WTC11 (cell line): ENCODE results near the gene P2RX3. TPM values are rescaled to one million over a fixed set of nuclear protein-coding genes. Genes with fewer than 3 reads are reported as not detected.

Source experiments
- ATAC-seq: fragments of 200-7000 bp; cut with Tn5 transposase; 2 replicates; pipeline ENCODE4 v1.10.0; 2021; ENCODE audit warnings: mild to moderate bottlenecking, moderate library complexity
- CTCF ChIA-PET: fragments of 300-600 bp; sonication (Branson Sonifier 250); formaldehyde crosslinking; loops from one replicate; lab custom pipeline; 2021; ENCODE audit warnings: antibody characterized with exemption; lab: Charles Lee
- POLR2A ChIA-PET: fragments of 350-600 bp; sonication (Branson Sonifier 250); formaldehyde crosslinking; loops from one replicate; lab custom pipeline; 2021; ENCODE audit warnings: antibody characterized with exemption; lab: Charles Lee
- DNase-seq: peaks from one replicate; pipeline ENCODE4 v3.0.0; 2021; ENCODE audit warnings: low spot score
- H3K27ac Mint-ChIP-seq: 2 replicates; pipeline ENCODE4 v1.8.0; 2021; ENCODE audit warnings: mixed read lengths
- H3K27me3 Mint-ChIP-seq: 2 replicates; pipeline ENCODE4 v1.8.0; 2021; ENCODE audit warnings: low read depth, mild to moderate bottlenecking, moderate library complexity, mixed read lengths
- H3K36me3 Mint-ChIP-seq: 2 replicates; pipeline ENCODE4 v1.8.0; 2021; ENCODE audit warnings: mixed read lengths
- H3K4me1 Mint-ChIP-seq: 2 replicates; pipeline ENCODE4 v1.8.0; 2022; ENCODE audit warnings: mixed read lengths
- H3K4me3 Mint-ChIP-seq: 2 replicates; pipeline ENCODE4 v1.8.0; 2021; ENCODE audit warnings: mild to moderate bottlenecking, moderate library complexity, mixed read lengths
- H3K9me3 Mint-ChIP-seq: 2 replicates; pipeline ENCODE4 v1.8.0; 2021; ENCODE audit warnings: mixed read lengths
- ATF6 ChIP-seq: sonication (generic); formaldehyde crosslinking; IDR thresholded peaks from 2 replicates; pipeline ENCODE4 v1.8.1; 2023; ENCODE audit warnings: mild to moderate bottlenecking, missing genetic modification reagents
- FOXP1 ChIP-seq: sonication (generic); formaldehyde crosslinking; IDR thresholded peaks from 2 replicates; pipeline ENCODE4 v1.8.0; 2022; ENCODE audit warnings: missing genetic modification reagents, mild to moderate bottlenecking, moderate library complexity, borderline replicate concordance
- JUN ChIP-seq: sonication (generic); formaldehyde crosslinking; IDR thresholded peaks from 2 replicates; pipeline ENCODE4 v1.8.0; 2023; ENCODE audit warnings: mild to moderate bottlenecking, missing genetic modification reagents
- NFYB ChIP-seq: sonication (generic); formaldehyde crosslinking; conservative IDR thresholded peaks from 2 replicates; pipeline ENCODE4 v1.8.0; 2022; ENCODE audit warnings: low read depth, missing genetic modification reagents
- PRRX2 ChIP-seq: fragments of 250-450 bp; sonication (Bioruptor Pico); IDR thresholded peaks from 2 replicates; pipeline ENCODE4 v1.8.0; 2021; ENCODE audit warnings: mild to moderate bottlenecking
- RELA ChIP-seq: sonication (generic); formaldehyde crosslinking; IDR thresholded peaks from 2 replicates; pipeline ENCODE4 v1.8.1; 2022; ENCODE audit warnings: missing genetic modification reagents, mild to moderate bottlenecking, borderline replicate concordance
- RORB ChIP-seq: fragments of 250-450 bp; sonication (Bioruptor Pico); IDR thresholded peaks from 2 replicates; pipeline ENCODE4 v1.9.0; 2021; ENCODE audit warnings: mild to moderate bottlenecking
- TEAD4 ChIP-seq: sonication (generic); formaldehyde crosslinking; IDR thresholded peaks from 2 replicates; pipeline ENCODE4 v1.8.0; 2022; ENCODE audit warnings: mild to moderate bottlenecking, missing genetic modification reagents
- ZNF138 ChIP-seq: sonication (generic); formaldehyde crosslinking; conservative IDR thresholded peaks from 2 replicates; pipeline ENCODE4 v1.8.1; 2022; ENCODE audit warnings: mild to moderate bottlenecking, moderate library complexity, missing genetic modification reagents
- total RNA-seq: library from RNA; stranded (reverse); gene quantifications from 3 replicates; pipeline ENCODE4 v1.2.3, GENCODE V29; 2021
- TF ChIP-seq, protein P1 (sequence below): fragments of 250-450 bp; sonication (Bioruptor Pico); IDR thresholded peaks from 2 replicates; pipeline ENCODE4 v1.9.0; 2021; ENCODE audit warnings: mild to moderate bottlenecking, borderline replicate concordance
- TF ChIP-seq, protein P2 (sequence below): sonication (generic); formaldehyde crosslinking; conservative IDR thresholded peaks from 2 replicates; pipeline ENCODE4 v1.8.1; 2023; ENCODE audit warnings: mild to moderate bottlenecking, low read depth, missing genetic modification reagents, moderate library complexity
- TF ChIP-seq, protein P3 (sequence below): sonication (generic); formaldehyde crosslinking; IDR thresholded peaks from 2 replicates; pipeline ENCODE4 v1.8.0; 2022; ENCODE audit warnings: mild to moderate bottlenecking, missing genetic modification reagents

Gene P2RX3
- total RNA-seq, 1 experiment from 2014 or later = 0.26 TPM

DNA sequence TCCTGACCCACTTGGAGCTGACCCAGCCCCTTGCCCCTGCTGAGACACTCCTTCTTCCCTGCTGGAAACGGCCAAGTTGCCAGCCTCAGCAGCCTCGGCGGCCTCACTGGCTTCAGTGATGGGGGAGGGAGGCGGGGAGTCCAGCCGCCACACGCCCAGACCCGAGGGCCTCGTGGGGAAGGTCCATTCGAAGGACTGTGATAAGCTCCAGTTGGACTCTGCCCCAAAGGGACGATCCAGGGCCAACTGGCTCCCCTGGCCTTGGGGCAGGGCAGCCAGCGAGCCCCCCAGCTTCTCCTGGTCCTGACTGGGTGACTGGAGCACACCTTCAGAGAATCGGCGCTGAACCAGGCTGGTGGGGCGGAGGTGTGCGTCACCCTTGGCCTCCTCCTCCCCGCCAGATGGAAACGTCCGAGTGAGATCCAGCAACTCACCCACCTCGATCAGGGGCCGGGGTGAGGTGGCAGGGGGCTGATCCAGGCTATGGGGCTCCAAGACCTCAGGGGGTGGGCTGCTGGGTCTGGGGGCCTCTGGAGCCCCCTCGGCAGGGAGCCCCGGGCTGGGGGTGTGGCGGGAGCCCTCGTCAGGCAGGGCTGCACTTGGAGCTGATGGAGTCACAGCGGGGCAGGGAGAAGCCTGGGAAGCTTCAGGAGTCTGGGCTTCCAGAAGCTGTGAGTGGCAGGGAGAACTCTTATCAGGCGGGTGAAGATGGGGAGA lies 24.9 kb upstream of the P2RX3 start (continued):
- TF ChIP-seq, protein P1, sequence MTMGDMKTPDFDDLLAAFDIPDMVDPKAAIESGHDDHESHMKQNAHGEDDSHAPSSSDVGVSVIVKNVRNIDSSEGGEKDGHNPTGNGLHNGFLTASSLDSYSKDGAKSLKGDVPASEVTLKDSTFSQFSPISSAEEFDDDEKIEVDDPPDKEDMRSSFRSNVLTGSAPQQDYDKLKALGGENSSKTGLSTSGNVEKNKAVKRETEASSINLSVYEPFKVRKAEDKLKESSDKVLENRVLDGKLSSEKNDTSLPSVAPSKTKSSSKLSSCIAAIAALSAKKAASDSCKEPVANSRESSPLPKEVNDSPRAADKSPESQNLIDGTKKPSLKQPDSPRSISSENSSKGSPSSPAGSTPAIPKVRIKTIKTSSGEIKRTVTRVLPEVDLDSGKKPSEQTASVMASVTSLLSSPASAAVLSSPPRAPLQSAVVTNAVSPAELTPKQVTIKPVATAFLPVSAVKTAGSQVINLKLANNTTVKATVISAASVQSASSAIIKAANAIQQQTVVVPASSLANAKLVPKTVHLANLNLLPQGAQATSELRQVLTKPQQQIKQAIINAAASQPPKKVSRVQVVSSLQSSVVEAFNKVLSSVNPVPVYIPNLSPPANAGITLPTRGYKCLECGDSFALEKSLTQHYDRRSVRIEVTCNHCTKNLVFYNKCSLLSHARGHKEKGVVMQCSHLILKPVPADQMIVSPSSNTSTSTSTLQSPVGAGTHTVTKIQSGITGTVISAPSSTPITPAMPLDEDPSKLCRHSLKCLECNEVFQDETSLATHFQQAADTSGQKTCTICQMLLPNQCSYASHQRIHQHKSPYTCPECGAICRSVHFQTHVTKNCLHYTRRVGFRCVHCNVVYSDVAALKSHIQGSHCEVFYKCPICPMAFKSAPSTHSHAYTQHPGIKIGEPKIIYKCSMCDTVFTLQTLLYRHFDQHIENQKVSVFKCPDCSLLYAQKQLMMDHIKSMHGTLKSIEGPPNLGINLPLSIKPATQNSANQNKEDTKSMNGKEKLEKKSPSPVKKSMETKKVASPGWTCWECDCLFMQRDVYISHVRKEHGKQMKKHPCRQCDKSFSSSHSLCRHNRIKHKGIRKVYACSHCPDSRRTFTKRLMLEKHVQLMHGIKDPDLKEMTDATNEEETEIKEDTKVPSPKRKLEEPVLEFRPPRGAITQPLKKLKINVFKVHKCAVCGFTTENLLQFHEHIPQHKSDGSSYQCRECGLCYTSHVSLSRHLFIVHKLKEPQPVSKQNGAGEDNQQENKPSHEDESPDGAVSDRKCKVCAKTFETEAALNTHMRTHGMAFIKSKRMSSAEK = no peak
- TF ChIP-seq, protein P2, sequence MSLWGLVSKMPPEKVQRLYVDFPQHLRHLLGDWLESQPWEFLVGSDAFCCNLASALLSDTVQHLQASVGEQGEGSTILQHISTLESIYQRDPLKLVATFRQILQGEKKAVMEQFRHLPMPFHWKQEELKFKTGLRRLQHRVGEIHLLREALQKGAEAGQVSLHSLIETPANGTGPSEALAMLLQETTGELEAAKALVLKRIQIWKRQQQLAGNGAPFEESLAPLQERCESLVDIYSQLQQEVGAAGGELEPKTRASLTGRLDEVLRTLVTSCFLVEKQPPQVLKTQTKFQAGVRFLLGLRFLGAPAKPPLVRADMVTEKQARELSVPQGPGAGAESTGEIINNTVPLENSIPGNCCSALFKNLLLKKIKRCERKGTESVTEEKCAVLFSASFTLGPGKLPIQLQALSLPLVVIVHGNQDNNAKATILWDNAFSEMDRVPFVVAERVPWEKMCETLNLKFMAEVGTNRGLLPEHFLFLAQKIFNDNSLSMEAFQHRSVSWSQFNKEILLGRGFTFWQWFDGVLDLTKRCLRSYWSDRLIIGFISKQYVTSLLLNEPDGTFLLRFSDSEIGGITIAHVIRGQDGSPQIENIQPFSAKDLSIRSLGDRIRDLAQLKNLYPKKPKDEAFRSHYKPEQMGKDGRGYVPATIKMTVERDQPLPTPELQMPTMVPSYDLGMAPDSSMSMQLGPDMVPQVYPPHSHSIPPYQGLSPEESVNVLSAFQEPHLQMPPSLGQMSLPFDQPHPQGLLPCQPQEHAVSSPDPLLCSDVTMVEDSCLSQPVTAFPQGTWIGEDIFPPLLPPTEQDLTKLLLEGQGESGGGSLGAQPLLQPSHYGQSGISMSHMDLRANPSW = no peak
- TF ChIP-seq TEAD4 (no peak), RELA (no peak)
- TF ChIP-seq, protein P3, sequence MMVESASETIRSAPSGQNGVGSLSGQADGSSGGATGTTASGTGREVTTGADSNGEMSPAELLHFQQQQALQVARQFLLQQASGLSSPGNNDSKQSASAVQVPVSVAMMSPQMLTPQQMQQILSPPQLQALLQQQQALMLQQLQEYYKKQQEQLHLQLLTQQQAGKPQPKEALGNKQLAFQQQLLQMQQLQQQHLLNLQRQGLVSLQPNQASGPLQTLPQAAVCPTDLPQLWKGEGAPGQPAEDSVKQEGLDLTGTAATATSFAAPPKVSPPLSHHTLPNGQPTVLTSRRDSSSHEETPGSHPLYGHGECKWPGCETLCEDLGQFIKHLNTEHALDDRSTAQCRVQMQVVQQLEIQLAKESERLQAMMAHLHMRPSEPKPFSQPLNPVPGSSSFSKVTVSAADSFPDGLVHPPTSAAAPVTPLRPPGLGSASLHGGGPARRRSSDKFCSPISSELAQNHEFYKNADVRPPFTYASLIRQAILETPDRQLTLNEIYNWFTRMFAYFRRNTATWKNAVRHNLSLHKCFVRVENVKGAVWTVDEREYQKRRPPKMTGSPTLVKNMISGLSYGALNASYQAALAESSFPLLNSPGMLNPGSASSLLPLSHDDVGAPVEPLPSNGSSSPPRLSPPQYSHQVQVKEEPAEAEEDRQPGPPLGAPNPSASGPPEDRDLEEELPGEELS (CRISPR knock-in tag) = no peak

DNA sequence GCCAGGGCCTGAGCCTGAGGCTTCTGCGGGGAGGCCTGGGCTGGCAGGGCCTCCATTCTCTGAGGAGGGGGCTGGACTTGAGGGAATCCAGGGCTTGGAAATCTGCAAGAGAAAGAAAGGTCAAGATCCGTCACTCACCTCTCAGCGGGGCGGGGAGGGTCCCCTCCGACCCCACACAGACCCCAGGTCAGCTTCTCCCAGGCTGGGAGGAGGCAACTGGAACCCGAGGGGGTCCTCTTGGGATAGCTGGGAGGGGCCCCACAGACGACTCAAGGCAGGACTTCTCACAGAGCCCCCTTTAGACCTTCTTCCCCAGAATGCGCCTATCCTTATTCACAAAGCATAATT lies 24.4 kb upstream of the P2RX3 start:
- Mint-ChIP-seq H3K27ac (peak overlapping the region; percentile 43; the same call in 1 of the 2 replicates), H3K9me3 (no peaks in the 10 kb centered on the region), H3K4me1 (peaks cover 21% of the 10 kb centered on the region), H3K4me3 (no peak overlapping the region), H3K27me3 (no peaks in the 10 kb centered on the region), H3K36me3 (peaks cover 23% of the 10 kb centered on the region)
- CTCF ChIA-PET = no interaction called here
- TF ChIP-seq ATF6 (no peak), JUN (no peak), RORB (CRISPR knock-in tag) (no peak), RELA (no peak), NFYB (CRISPR knock-in tag) (no peak), ZNF138 (CRISPR knock-in tag) (no peak), PRRX2 (CRISPR knock-in tag) (no peak), FOXP1 (CRISPR knock-in tag) (no peak)
- ATAC-seq = no peak
- no peak for DNase-seq
- POLR2A ChIA-PET = interaction anchor here (0.7 to 3.3 kb wide), 2 partner anchors 11 to 28 kb away, joined by 3 to 29 read pairs; partner anchors contain the start of gene TNKS1BP1
